RKO (cell line): Measurements from ENCODE around the gene TRMT1L.

Experiments
- DNase-seq: peaks from one replicate; pipeline ENCODE4 v3.0.0-alpha.2; 2016; ENCODE audit warnings: low spot score

Gene TRMT1L

GRCh38 chr1:185129708-185130107 lies 27.0 kb downstream of the TRMT1L start:
- no peak for DNase-seq

GRCh38 chr1:185112356-185112755 lies 44.4 kb downstream of the TRMT1L start:
- DNase-seq = no peak

GRCh38 chr1:185111873-185112272 lies 44.9 kb downstream of the TRMT1L start:
- no peak for DNase-seq

GRCh38 chr1:185110145-185110544 lies 46.6 kb downstream of the TRMT1L start:
- DNase-seq = no peak

- no peak for DNase-seq
Measured at GRCh38 chr1:185108321-185108720, 48.4 kb downstream of the TRMT1L start.

GRCh38 chr1:185105121-185105520 lies 51.6 kb downstream of the TRMT1L start:
- no peak for DNase-seq

- DNase-seq = no peak
Measured at GRCh38 chr1:185104083-185104482, 52.7 kb downstream of the TRMT1L start.

GRCh38 chr1:185096531-185096930 lies 60.2 kb downstream of the TRMT1L start:
- DNase-seq = no peak

GRCh38 chr1:185094761-185095160 lies 62.0 kb downstream of the TRMT1L start:
- no peak for DNase-seq

- DNase-seq = no peak
Measured at GRCh38 chr1:185091480-185091879, 65.3 kb downstream of the TRMT1L start.

- no peak for DNase-seq
Measured at GRCh38 chr1:185087746-185088145, 69.0 kb downstream of the TRMT1L start.

- DNase-seq = no peak
Measured at GRCh38 chr1:185087101-185087500, 69.7 kb downstream of the TRMT1L start.

GRCh38 chr1:185083818-185084217 lies 72.9 kb downstream of the TRMT1L start:
- DNase-seq = no peak

GRCh38 chr1:185080422-185080821 lies 76.3 kb downstream of the TRMT1L start:
- no peak for DNase-seq

- DNase-seq = no peak
Measured at GRCh38 chr1:185077374-185077773, 79.4 kb downstream of the TRMT1L start.

- no peak for DNase-seq
Measured at GRCh38 chr1:185075476-185075875, 81.3 kb downstream of the TRMT1L start.

GRCh38 chr1:185074307-185074706 lies 82.4 kb downstream of the TRMT1L start:
- no peak for DNase-seq

- DNase-seq = no peak
Measured at GRCh38 chr1:185073725-185074124, 83.0 kb downstream of the TRMT1L start.

- DNase-seq = no peak
Measured at GRCh38 chr1:185070051-185070450, 86.7 kb downstream of the TRMT1L start.

GRCh38 chr1:185069202-185069772 lies 87.5 kb downstream of the TRMT1L start:
- no peak for DNase-seq

- DNase-seq = no peak
Measured at GRCh38 chr1:185068341-185068740, 88.4 kb downstream of the TRMT1L start.
